HCT116 (cell line): ENCODE measurements around the gene TMEM212. TPM values are rescaled to one million over a fixed set of nuclear protein-coding genes. Genes with fewer than 3 reads are reported as not detected.

Experiments
- ATAC-seq: fragments of 200-7000 bp; cut with Tn5 transposase; 2 replicates; pipeline ENCODE4 v1.9.1; 2020; ENCODE audit warnings: mild to moderate bottlenecking, moderate library complexity
- BruUV-seq: library from RNA; stranded (reverse); fragments of 400-500 nt; replicated peaks from 2 replicates; lab custom pipeline; 2021; lab: Mats Ljungman, UMichigan
- CTCF ChIA-PET: fragments of 300-600 bp; sonication (Branson Sonifier 250); formaldehyde crosslinking; loops from one replicate; lab custom pipeline; 2021; ENCODE audit warnings: antibody characterized with exemption; lab: Charles Lee
- POLR2A ChIA-PET: fragments of 300-600, 350-600 bp; sonication (Branson Sonifier 250); formaldehyde crosslinking; loops from one replicate; lab custom pipeline; 2021; ENCODE audit warnings: antibody characterized with exemption; lab: Charles Lee
- RAD21 ChIA-PET, 2 experiments: fragments of 300-600 bp; sonication (Branson Sonifier 250); formaldehyde crosslinking; loops; one replicate each; lab custom pipeline; 2023; ENCODE audit warnings: low total read pairs in 2 of 2; ENCODE audit not compliant: uncharacterized antibody in 2 of 2, unreplicated experiment in 2 of 2, low non-redundant PET in 1 of 2; lab: Charles Lee
- DNase-seq: peaks from one replicate; pipeline ENCODE4 v3.0.0-alpha.2; 2010; ENCODE audit warnings: low read depth, low spot score
- H2AFZ ChIP-seq: fragments of 200-600 bp; shearing (Covaris generic), sonication (generic); 2 replicates; pipeline ENCODE4 v1.6.1; 2017; ENCODE audit warnings: low read depth, mixed run types, mixed read lengths, antibody characterized with exemption, low read length; ENCODE audit not compliant: poor library complexity, severe bottlenecking
- H3K27ac ChIP-seq: 2 replicates; pipeline ENCODE4 v1.5.1; 2012; ENCODE audit warnings: low read depth, low read length
- H3K27me3 ChIP-seq: fragments of 200-600 bp; sonication (generic); 2 replicates; pipeline ENCODE4 v1.6.1; 2016; ENCODE audit warnings: mixed run types, low read length, mixed read lengths; ENCODE audit not compliant: insufficient read depth
- H3K36me3 ChIP-seq, 2 experiments: fragments of 200-500 bp in 1 of 2; fragments of 200-600 bp in 1 of 2; sonication (Bioruptor generic) in 1 of 2; sonication (generic) in 1 of 2; 2 replicates each; pipeline versions ENCODE4 v1.5.1 to v1.6.1; 2014 to 2016; ENCODE audit warnings: low read length in 2 of 2, inconsistent platforms in 1 of 2, mixed read lengths in 1 of 2, mixed run types in 1 of 2; ENCODE audit not compliant: insufficient read depth in 2 of 2, control insufficient read depth in 1 of 2
- H3K4me1 ChIP-seq, 2 experiments: fragments of 200-600 bp in 1 of 2; sonication (generic) in 1 of 2; 2 replicates each; pipeline versions ENCODE4 v1.5.1 to v1.6.1; 2012 to 2017; ENCODE audit warnings: low read length in 2 of 2, inconsistent platforms in 1 of 2, mild to moderate bottlenecking in 1 of 2, mixed read lengths in 1 of 2, mixed run types in 1 of 2, moderate library complexity in 1 of 2; ENCODE audit not compliant: insufficient read depth in 2 of 2, control insufficient read depth in 1 of 2
- H3K4me2 ChIP-seq: fragments of 200-600 bp; sonication (generic); 2 replicates; pipeline ENCODE4 v1.6.1; 2017; ENCODE audit warnings: mixed run types, low read length, mixed read lengths
- H3K4me3 ChIP-seq, 2 experiments: fragments of 200-600 bp in 1 of 2; sonication (generic) in 1 of 2; replicated peaks in 1 of 2; 2 replicates each; pipeline ENCODE4 v1.5.1; 2011 to 2016; ENCODE audit warnings: low read length in 2 of 2, control low read depth in 1 of 2, low read depth in 1 of 2, mild to moderate bottlenecking in 1 of 2, mixed read lengths in 1 of 2, mixed run types in 1 of 2
- H3K79me2 ChIP-seq: fragments of 200-600 bp; sonication (generic); 2 replicates; pipeline ENCODE4 v1.6.1; 2017; ENCODE audit warnings: mild to moderate bottlenecking, mixed run types, low read length, moderate library complexity, mixed read lengths; ENCODE audit not compliant: insufficient read depth
- H3K9ac ChIP-seq: fragments of 200-600 bp; sonication (generic); 2 replicates; pipeline ENCODE4 v1.6.1; 2016; ENCODE audit warnings: low read length, mixed read lengths
- H3K9me2 ChIP-seq: fragments of 200-600 bp; sonication (generic), shearing (Covaris generic); 2 replicates; pipeline ENCODE4 v1.6.1; 2017; ENCODE audit warnings: mixed run types, mild to moderate bottlenecking, moderate library complexity; ENCODE audit not compliant: insufficient read depth
- H3K9me3 ChIP-seq, 2 experiments: fragments of 200-500 bp in 1 of 2; fragments of 200-600 bp in 1 of 2; sonication (Bioruptor generic) in 1 of 2; sonication (generic) in 1 of 2; 2 replicates each; pipeline ENCODE4 v1.6.1; 2014 to 2017; ENCODE audit warnings: low read length in 2 of 2, mixed read lengths in 2 of 2, inconsistent platforms in 1 of 2, low read depth in 1 of 2, mild to moderate bottlenecking in 1 of 2, mixed run types in 1 of 2, moderate library complexity in 1 of 2; ENCODE audit not compliant: control insufficient read depth in 1 of 2, insufficient read depth in 1 of 2
- H4K20me1 ChIP-seq: fragments of 200-600 bp; sonication (generic), shearing (Covaris generic); 2 replicates; pipeline ENCODE4 v1.6.1; 2017; ENCODE audit warnings: mixed run types, mild to moderate bottlenecking, moderate library complexity; ENCODE audit not compliant: insufficient read depth
- ATF3 ChIP-seq: IDR thresholded peaks from 2 replicates; pipeline ENCODE4 v1.6.1; 2012
- CBX3 ChIP-seq: IDR thresholded peaks from 2 replicates; pipeline ENCODE4 v1.6.1; 2012; ENCODE audit warnings: low read depth
- CEBPB ChIP-seq: IDR thresholded peaks from 2 replicates; pipeline ENCODE4 v1.6.1; 2012; ENCODE audit warnings: low read depth
- EGR1 ChIP-seq: IDR thresholded peaks from 2 replicates; pipeline ENCODE4 v1.6.1; 2012; ENCODE audit warnings: low read depth
- EZH2 ChIP-seq: fragments of 200-600 bp; sonication (generic); IDR thresholded peaks from 2 replicates; pipeline ENCODE4 v1.6.1; 2017; ENCODE audit warnings: antibody characterized with exemption, mixed run types
- EZH2phosphoT487 ChIP-seq: fragments of 200-600 bp; IDR thresholded peaks from 2 replicates; pipeline ENCODE4 v1.6.1; 2018; ENCODE audit warnings: antibody characterized with exemption, borderline replicate concordance
- FOSL1 ChIP-seq: IDR thresholded peaks from 2 replicates; pipeline ENCODE4 v1.6.1; 2012; ENCODE audit warnings: low read depth
- JUND ChIP-seq: IDR thresholded peaks from 2 replicates; pipeline ENCODE4 v1.6.1; 2012
- POLR2A ChIP-seq: IDR thresholded peaks from 2 replicates; pipeline ENCODE4 v1.7.0; 2011; ENCODE audit warnings: borderline replicate concordance; ENCODE audit not compliant: insufficient read depth, insufficient read length; ENCODE audit errors: extremely low read depth
- POLR2AphosphoS5 ChIP-seq: IDR thresholded peaks from 2 replicates; pipeline ENCODE4 v1.6.1; 2011; ENCODE audit warnings: mild to moderate bottlenecking, low read depth, low read length, moderate library complexity
- SIN3A ChIP-seq: IDR thresholded peaks from 2 replicates; pipeline ENCODE4 v1.6.1; 2012; ENCODE audit warnings: low read depth
- SP1 ChIP-seq: IDR thresholded peaks from 2 replicates; pipeline ENCODE4 v1.6.1; 2012; ENCODE audit warnings: low read depth
- SRF ChIP-seq: IDR thresholded peaks from 2 replicates; pipeline ENCODE4 v1.6.1; 2012; ENCODE audit warnings: low read depth
- YY1 ChIP-seq: IDR thresholded peaks from 2 replicates; pipeline ENCODE4 v1.6.1; 2011; ENCODE audit warnings: low read length, low read depth, moderate library complexity, mild to moderate bottlenecking; ENCODE audit not compliant: insufficient replicate concordance; ENCODE audit errors: extremely low read depth
- ZFX ChIP-seq: fragments of 450-650 bp; IDR thresholded peaks from 2 replicates; pipeline ENCODE4 v1.6.1; 2017
- ZNF274 ChIP-seq: fragments of 200-500 bp; sonication (Bioruptor generic); IDR thresholded peaks from 2 replicates; pipeline ENCODE4 v1.6.1; 2014; ENCODE audit warnings: mild to moderate bottlenecking, low read depth, low read length, inconsistent platforms
- intact Hi-C: fragments of 100-400 bp; cut with micrococcal nuclease; formaldehyde crosslinking; loops from 2 replicates; pipeline ENCODE4 v1.10.0; 2022
- total RNA-seq: library from RNA; stranded (reverse); gene quantifications from one replicate; pipeline ENCODE4 v1.2.1, GENCODE V29; 2021; ENCODE audit not compliant: unreplicated experiment
- TF ChIP-seq, protein P1 (sequence below): IDR thresholded peaks from 2 replicates; pipeline ENCODE4 v1.6.1; 2012
- TF ChIP-seq, protein P2 (sequence below): IDR thresholded peaks from 2 replicates; pipeline ENCODE4 v1.6.1; 2012; ENCODE audit warnings: low read depth

Gene TMEM212
- total RNA-seq, 1 experiment from 2014 or later, result not detected

GRCh38 chr3:171883893-171884279 lies 40.7 kb downstream of the TMEM212 start:
- H3K9me3 ChIP-seq, result no peaks in the 10 kb centered on the region
- no peak overlapping the region for H3K27ac ChIP-seq
- ChIA-PET POLR2A (no interaction called here), RAD21 (no interaction called here), CTCF (no interaction called here)
- H4K20me1 ChIP-seq, result no peaks in the 10 kb centered on the region
- no peak overlapping the region for H3K4me3 ChIP-seq
- intact Hi-C loops, result no loop called here
- no peak overlapping the region for H3K4me2 ChIP-seq
- DNase-seq (no peak), ATAC-seq (no peak)
- TF ChIP-seq, protein P1, sequence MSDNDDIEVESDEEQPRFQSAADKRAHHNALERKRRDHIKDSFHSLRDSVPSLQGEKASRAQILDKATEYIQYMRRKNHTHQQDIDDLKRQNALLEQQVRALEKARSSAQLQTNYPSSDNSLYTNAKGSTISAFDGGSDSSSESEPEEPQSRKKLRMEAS, result no peak
- TF ChIP-seq SRF (no peak), SP1 (no peak), CBX3 (no peak), SIN3A (no peak), ATF3 (no peak), EZH2phosphoT487 (no peak), CEBPB (no peak), EZH2 (no peak), POLR2A (no peak), JUND (no peak), ZFX (no peak), EGR1 (no peak)
- no peak overlapping the region for H2AFZ ChIP-seq
- H3K4me1 ChIP-seq, result no peaks in the 10 kb centered on the region
- H3K36me3 ChIP-seq, result no peaks in the 10 kb centered on the region
- H3K79me2 ChIP-seq, result no peaks in the 10 kb centered on the region
- no peaks in the 10 kb centered on the region for H3K27me3 ChIP-seq
- no TSS peak for BruUV-seq
- H3K9ac ChIP-seq, result no peak overlapping the region
- H3K9me2 ChIP-seq, result no peaks in the 10 kb centered on the region

GRCh38 chr3:171888466-171888865 lies 45.3 kb downstream of the TMEM212 start:
- no peaks in the 10 kb centered on the region for H3K9me2 ChIP-seq
- intact Hi-C loops, result no loop called here
- no TSS peak for BruUV-seq
- no peaks in the 10 kb centered on the region for H3K36me3 ChIP-seq
- H3K27ac ChIP-seq, result no peak overlapping the region
- H3K9ac ChIP-seq, result no peak overlapping the region
- H3K4me3 ChIP-seq, result no peak overlapping the region
- no peak overlapping the region for H3K4me2 ChIP-seq
- DNase-seq (no peak), ATAC-seq (no peak)
- ChIA-PET CTCF (no interaction called here), RAD21 (interaction anchor here in 1 of 2 experiments (0.5 kb wide), 1 partner anchor 289 kb away, joined by 3 read pairs; no protein-coding TSS in a partner anchor), POLR2A (no interaction called here)
- no peaks in the 10 kb centered on the region for H3K4me1 ChIP-seq
- H3K27me3 ChIP-seq, result peaks cover 3% of the 10 kb centered on the region; the same call in 1 of the 2 replicates
- H3K79me2 ChIP-seq, result no peaks in the 10 kb centered on the region
- no peaks in the 10 kb centered on the region for H4K20me1 ChIP-seq
- H3K9me3 ChIP-seq, result no peaks in the 10 kb centered on the region
- no peak overlapping the region for H2AFZ ChIP-seq
- no peak for TF ChIP-seq POLR2A
- no peak for TF ChIP-seq CBX3
- no peak for TF ChIP-seq ZFX
- no peak for TF ChIP-seq SIN3A
- no peak for TF ChIP-seq EGR1
- no peak for TF ChIP-seq JUND
- no peak for TF ChIP-seq YY1
- TF ChIP-seq, protein P2, sequence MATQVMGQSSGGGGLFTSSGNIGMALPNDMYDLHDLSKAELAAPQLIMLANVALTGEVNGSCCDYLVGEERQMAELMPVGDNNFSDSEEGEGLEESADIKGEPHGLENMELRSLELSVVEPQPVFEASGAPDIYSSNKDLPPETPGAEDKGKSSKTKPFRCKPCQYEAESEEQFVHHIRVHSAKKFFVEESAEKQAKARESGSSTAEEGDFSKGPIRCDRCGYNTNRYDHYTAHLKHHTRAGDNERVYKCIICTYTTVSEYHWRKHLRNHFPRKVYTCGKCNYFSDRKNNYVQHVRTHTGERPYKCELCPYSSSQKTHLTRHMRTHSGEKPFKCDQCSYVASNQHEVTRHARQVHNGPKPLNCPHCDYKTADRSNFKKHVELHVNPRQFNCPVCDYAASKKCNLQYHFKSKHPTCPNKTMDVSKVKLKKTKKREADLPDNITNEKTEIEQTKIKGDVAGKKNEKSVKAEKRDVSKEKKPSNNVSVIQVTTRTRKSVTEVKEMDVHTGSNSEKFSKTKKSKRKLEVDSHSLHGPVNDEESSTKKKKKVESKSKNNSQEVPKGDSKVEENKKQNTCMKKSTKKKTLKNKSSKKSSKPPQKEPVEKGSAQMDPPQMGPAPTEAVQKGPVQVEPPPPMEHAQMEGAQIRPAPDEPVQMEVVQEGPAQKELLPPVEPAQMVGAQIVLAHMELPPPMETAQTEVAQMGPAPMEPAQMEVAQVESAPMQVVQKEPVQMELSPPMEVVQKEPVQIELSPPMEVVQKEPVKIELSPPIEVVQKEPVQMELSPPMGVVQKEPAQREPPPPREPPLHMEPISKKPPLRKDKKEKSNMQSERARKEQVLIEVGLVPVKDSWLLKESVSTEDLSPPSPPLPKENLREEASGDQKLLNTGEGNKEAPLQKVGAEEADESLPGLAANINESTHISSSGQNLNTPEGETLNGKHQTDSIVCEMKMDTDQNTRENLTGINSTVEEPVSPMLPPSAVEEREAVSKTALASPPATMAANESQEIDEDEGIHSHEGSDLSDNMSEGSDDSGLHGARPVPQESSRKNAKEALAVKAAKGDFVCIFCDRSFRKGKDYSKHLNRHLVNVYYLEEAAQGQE, result no peak
- TF ChIP-seq SP1, result no peak
- TF ChIP-seq POLR2AphosphoS5, result no peak
- no peak for TF ChIP-seq FOSL1
- no peak for TF ChIP-seq ZNF274
